A549 (cell line): Measurements from ENCODE around the gene PTPN4.

Source experiments
- BHLHE40 ChIP-seq: IDR thresholded peaks from 2 replicates; pipeline ENCODE4 v1.6.1; 2012; ENCODE audit warnings: low read depth, low read length, inconsistent platforms
- EHMT2 ChIP-seq: fragments of 200-600 bp; sonication (generic); IDR thresholded peaks from 2 replicates; pipeline ENCODE4 v1.6.1; 2016; ENCODE audit warnings: antibody characterized with exemption, low read depth, mild to moderate bottlenecking, moderate library complexity
- TF ChIP-seq, protein P1 (sequence below): fragments of >200 bp; sonication (Bioruptor Twin); formaldehyde crosslinking; IDR thresholded peaks from 3 replicates; pipeline ENCODE4 v1.5.1; 2016

- TF ChIP-seq BHLHE40 (no peak), EHMT2 (no peak)
- TF ChIP-seq, protein P1, sequence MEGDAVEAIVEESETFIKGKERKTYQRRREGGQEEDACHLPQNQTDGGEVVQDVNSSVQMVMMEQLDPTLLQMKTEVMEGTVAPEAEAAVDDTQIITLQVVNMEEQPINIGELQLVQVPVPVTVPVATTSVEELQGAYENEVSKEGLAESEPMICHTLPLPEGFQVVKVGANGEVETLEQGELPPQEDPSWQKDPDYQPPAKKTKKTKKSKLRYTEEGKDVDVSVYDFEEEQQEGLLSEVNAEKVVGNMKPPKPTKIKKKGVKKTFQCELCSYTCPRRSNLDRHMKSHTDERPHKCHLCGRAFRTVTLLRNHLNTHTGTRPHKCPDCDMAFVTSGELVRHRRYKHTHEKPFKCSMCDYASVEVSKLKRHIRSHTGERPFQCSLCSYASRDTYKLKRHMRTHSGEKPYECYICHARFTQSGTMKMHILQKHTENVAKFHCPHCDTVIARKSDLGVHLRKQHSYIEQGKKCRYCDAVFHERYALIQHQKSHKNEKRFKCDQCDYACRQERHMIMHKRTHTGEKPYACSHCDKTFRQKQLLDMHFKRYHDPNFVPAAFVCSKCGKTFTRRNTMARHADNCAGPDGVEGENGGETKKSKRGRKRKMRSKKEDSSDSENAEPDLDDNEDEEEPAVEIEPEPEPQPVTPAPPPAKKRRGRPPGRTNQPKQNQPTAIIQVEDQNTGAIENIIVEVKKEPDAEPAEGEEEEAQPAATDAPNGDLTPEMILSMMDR = no peak
These were observed 11.6 kb downstream of the PTPN4 start for GRCh38 chr2:119771331-119771730.
